ENCODE measurements around the gene CD247.

The CD247 gene

GRCh38 chr1:167426716-167427115 lies 91.6 kb downstream of the CD247 start:
- in situ Hi-C loops (cut with HindIII; ENCODE audit: low sequenced_read_pairs), result loop anchor here (25.0 kb wide), 1 partner anchor 364 kb away; no protein-coding TSS in a partner anchor
- DNase-seq (ENCODE audit: low read depth, low spot score), result no peak
- no peak overlapping the region for H3K4me3 ChIP-seq (ENCODE audit: low read depth, low read length)
- no peak for TF ChIP-seq CTCF (IDR thresholded peaks at IDR 0.05; ENCODE audit: low read depth, low read length)

GRCh38 chr1:167425482-167425881 lies 92.8 kb downstream of the CD247 start:
- no peak for TF ChIP-seq CTCF (IDR thresholded peaks at IDR 0.05; ENCODE audit: low read depth, low read length)
- no peak for DNase-seq (ENCODE audit: low read depth, low spot score)
- no peak overlapping the region for H3K4me3 ChIP-seq (ENCODE audit: low read depth, low read length)
- in situ Hi-C loops (cut with HindIII; ENCODE audit: low sequenced_read_pairs), result loop anchor here (25.0 kb wide), 1 partner anchor 363 kb away; no protein-coding TSS in a partner anchor

- no peak for TF ChIP-seq CTCF (IDR thresholded peaks at IDR 0.05; ENCODE audit: low read depth, low read length)
- no peak for DNase-seq (ENCODE audit: low read depth, low spot score)
- no peak overlapping the region for H3K4me3 ChIP-seq (ENCODE audit: low read depth, low read length)
- in situ Hi-C loops (cut with HindIII; ENCODE audit: low sequenced_read_pairs), result no loop called here
Measured at GRCh38 chr1:167423684-167424619, 94.4 kb downstream of the CD247 start.

- in situ Hi-C loops (cut with HindIII; ENCODE audit: low sequenced_read_pairs), result no loop called here
- no peak for DNase-seq (ENCODE audit: low read depth, low spot score)
- TF ChIP-seq CTCF (IDR thresholded peaks at IDR 0.05; ENCODE audit: low read depth, low read length), result no peak
- H3K4me3 ChIP-seq (ENCODE audit: low read depth, low read length), result no peak overlapping the region
Measured at GRCh38 chr1:167420510-167420909, 97.8 kb downstream of the CD247 start.

- H3K4me3 ChIP-seq (ENCODE audit: low read depth, low read length), result no peak overlapping the region
- TF ChIP-seq CTCF (IDR thresholded peaks at IDR 0.05; ENCODE audit: low read depth, low read length), result no peak
- DNase-seq (ENCODE audit: low read depth, low spot score), result no peak
- in situ Hi-C loops (cut with HindIII; ENCODE audit: low sequenced_read_pairs), result no loop called here
Measured at GRCh38 chr1:167419245-167419644, 99.1 kb downstream of the CD247 start.

- TF ChIP-seq CTCF (IDR thresholded peaks at IDR 0.05; ENCODE audit: low read depth, low read length), result no peak
- no peak overlapping the region for H3K4me3 ChIP-seq (ENCODE audit: low read depth, low read length)
- in situ Hi-C loops (cut with HindIII; ENCODE audit: low sequenced_read_pairs), result no loop called here
- no peak for DNase-seq (ENCODE audit: low read depth, low spot score)
Measured at GRCh38 chr1:167418391-167418790, 99.9 kb downstream of the CD247 start.

Data from astrocyte of the spinal cord (primary cell).